ENCODE results near the gene TMEM259.
A peak's percentile ranks its signal among the peaks of the same experiment; 100 is the strongest.
"Not testable (repeated sequence)": the region's sequence is repeated elsewhere in the genome, so short reads cannot be mapped to it uniquely, and the experiment has no call there.

The TMEM259 gene

DNA sequence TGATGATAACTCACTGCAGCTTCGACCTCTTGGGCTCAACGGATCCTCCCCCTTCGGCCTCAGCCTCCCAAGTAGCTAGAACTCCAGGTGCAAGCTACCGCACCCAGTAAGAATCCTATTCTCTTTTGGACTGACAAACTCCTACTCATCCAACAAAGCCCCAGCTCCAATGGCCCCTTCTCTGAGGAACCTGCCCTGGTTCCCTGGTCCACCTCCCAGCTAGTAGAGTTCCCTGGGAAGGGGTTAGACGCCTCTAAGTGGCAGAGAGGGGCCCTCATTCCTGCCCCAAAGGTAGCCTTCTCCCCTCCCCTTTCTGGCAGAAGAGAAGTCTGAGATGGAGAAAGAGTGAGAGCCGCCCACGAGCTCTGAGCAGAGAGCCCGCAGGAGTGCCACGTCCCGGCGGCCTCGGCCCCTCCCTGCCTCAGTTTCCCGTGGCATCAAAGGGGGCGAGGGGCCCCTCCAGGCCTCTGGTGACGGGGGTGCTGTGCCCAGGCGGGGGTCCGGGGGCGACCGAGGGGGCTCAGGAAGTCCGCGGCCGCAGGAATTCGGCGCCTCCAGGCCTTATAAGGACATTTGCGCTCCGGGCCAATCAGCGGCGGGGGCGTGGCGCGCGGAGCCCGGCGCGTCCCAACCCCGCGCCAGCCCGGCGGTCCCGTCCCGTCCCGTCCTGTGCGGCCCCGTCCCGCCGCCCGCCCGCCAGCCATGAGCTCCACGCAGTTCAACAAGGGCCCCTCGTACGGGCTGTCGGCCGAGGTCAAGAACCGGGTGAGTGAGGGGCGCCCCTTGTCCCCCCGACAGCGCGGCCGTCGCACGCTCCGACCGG is 5.2 kb upstream of the TMEM259 start, which contains the start of gene CNN2:
Gene CNN2 (plus strand): TSS at position 649 of the 823 bp plus-strand sequence. CDS start 54 bp downstream, at position 703.
- H3K4me3 ChIP-seq (replicated peaks; ENCODE audit: low read depth, low read length): peak within 1 kb of the TSS; percentile 99
- DNase-seq (ENCODE audit: low read depth): peak; percentile 81
- TF ChIP-seq, protein P1, sequence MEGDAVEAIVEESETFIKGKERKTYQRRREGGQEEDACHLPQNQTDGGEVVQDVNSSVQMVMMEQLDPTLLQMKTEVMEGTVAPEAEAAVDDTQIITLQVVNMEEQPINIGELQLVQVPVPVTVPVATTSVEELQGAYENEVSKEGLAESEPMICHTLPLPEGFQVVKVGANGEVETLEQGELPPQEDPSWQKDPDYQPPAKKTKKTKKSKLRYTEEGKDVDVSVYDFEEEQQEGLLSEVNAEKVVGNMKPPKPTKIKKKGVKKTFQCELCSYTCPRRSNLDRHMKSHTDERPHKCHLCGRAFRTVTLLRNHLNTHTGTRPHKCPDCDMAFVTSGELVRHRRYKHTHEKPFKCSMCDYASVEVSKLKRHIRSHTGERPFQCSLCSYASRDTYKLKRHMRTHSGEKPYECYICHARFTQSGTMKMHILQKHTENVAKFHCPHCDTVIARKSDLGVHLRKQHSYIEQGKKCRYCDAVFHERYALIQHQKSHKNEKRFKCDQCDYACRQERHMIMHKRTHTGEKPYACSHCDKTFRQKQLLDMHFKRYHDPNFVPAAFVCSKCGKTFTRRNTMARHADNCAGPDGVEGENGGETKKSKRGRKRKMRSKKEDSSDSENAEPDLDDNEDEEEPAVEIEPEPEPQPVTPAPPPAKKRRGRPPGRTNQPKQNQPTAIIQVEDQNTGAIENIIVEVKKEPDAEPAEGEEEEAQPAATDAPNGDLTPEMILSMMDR (IDR thresholded peaks at IDR 0.05; ENCODE audit: low read length, missing control alignments): no peak

DNA sequence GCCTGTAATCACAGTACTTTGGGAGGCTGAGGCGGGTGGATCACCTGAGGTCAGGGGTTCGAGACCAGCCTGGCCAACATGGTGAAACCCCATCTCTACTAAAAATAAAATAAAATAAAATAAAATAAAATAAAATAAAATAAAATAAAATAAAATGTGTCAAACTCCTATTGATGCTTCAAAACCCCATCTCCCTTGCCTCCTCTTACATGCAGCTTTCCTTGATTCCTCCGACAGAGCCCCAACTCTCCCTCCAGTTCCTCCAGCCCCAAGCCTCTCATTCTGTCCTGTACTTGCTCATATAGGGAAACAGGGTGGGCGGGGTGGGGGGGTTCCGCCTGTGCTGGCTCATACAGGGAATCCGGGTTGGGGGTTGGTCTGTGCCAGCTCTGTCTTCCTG is 4.2 kb upstream of the TMEM259 start:
- not testable (repeated sequence) for DNase-seq (ENCODE audit: low read depth); H3K4me3 ChIP-seq (replicated peaks; ENCODE audit: low read depth, low read length)

DNA sequence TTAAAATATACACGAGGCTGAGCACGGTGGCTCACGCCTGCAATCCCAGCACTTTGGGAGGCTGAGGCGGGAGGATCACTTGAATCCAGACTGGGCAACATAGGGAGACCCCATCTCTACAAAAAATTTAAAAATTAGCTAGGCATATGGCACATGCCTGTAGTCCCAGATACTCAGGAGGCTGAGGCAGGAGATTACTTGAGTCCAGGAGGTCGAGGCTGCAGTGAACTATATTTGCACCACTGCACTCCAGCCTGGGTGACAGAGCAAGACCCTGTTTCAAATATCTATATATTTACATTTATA is 2.9 kb upstream of the TMEM259 start:
- not testable (repeated sequence) for DNase-seq (ENCODE audit: low read depth); H3K4me3 ChIP-seq (replicated peaks; ENCODE audit: low read depth, low read length)

DNA sequence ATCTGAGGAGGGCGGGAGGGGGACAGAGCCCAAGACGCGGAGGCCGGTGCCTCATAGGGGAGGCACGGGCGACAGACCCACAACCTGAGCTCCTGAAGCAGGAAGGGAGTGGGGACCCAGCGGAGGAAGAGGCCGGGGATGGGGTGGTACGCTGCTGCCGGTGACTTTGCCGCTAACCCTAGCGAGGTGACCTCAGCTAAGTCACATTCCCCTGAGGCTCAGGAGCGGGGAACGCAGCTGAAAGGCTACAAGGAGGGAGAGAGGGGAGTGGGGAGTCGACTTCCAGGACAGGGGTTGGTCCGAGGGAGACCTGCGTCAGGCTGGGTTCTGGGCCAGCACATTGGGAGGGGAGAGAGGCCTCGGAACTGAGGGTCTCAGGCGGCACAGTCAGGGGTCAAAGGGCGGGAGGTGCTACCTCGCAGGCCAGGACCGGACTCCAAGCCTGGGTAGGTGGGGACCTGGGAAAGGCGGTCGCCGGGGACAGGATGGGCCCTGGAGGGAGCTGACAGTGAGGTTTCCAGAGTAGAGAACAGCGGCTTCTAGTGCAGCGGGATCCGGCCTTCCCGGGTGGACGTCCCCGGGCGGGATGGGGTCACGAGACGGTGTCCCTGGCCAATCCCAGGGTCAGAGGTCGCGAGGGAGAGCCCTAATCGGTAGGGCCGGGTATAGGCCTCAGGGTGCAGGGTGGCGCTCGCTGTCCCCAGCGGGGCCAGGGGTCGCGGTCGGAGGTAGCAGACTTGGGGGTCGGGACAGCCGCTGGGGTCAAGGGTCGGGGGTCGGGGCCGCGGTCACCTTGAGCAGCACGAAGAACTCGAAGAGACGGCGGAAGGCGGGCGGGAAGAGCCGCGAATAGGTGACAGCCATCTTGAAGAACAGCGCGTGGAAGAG is 699 bp downstream of the TMEM259 start:
- peak overlapping the region; percentile 90 for H3K4me3 ChIP-seq (replicated peaks; ENCODE audit: low read depth, low read length)
- DNase-seq (ENCODE audit: low read depth): no peak
- TF ChIP-seq, protein P1 (IDR thresholded peaks at IDR 0.05; ENCODE audit: low read length, missing control alignments): no peak

DNA sequence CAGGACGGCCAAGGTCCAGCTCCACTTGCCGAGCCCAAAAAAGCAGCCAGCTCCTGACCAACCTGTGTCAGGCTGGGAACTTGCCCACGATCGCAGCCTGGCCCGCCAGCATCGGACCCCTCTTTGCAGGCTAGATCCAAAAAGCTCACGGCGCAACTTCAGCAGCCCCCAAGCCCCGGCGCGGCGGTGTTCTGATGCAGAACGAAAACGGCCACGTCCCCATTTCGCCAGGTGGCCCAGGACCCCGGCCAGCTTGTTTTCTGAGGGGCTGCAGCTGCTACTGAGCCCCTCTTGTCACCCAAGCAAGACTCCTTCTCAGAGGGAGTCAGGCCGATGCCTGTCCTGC is 1.3 kb downstream of the TMEM259 start:
- no peak for DNase-seq (ENCODE audit: low read depth)
- TF ChIP-seq, protein P1 (IDR thresholded peaks at IDR 0.05; ENCODE audit: low read length, missing control alignments): no peak
- H3K4me3 ChIP-seq (replicated peaks; ENCODE audit: low read depth, low read length): peak overlapping the region; percentile 90

DNA sequence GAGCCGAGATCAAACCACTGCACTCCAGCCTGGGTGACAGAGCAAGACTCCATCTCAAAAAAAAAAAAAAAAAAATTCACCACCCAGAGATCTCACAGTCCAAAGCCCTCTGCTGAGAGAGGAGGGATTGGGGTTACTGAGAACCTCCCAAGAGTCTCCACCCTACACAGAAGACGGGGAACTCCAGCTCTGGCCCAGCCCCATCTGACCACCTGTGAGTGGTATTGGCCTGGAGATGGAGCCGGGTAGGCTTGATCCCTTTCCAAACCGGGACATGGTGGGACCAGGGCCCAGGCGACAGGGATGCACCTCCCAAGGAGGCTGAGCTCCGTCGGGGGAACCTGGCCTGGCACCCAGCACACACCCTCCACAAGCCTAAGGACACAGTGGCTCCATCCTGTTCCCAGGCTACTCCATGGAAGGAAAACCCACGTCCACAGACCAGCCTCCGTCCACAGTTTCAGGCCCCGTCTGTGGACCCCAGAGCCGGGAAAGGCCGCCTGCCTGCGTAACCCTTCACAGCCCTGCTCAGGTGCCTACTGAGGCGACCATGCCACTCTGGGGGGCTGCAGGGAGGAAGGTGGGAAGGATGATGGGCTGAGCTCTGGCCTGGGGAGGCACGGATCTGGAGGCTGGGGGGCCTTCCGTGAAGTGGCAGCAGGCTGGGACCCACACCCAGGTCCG is 1.8 kb downstream of the TMEM259 start:
- TF ChIP-seq, protein P1 (IDR thresholded peaks at IDR 0.05; ENCODE audit: low read length, missing control alignments): no peak
- peak overlapping the region; percentile 90 for H3K4me3 ChIP-seq (replicated peaks; ENCODE audit: low read depth, low read length)

DNA sequence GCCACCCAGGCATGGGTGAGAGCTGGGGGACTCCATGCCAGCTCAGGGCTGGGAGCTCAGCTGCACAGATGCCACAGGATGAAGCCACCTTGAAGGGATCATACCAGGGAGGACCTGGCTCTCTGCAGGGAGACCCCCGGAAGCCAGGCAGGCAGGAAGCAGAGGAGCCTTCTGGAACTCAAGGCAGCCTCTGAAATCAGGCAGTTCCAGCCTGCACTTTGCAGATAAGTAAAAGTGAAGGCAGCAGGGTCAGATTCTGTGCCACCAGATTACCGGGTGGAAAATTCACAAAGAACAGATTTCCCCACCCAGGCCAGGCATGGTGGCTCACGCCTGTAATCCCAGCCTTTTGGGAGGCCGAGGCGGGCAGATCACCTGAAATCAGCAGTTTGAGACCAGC is 2.5 kb downstream of the TMEM259 start:
- TF ChIP-seq, protein P1 (IDR thresholded peaks at IDR 0.05; ENCODE audit: low read length, missing control alignments): no peak
- no peak for DNase-seq (ENCODE audit: low read depth)
- no peak overlapping the region for H3K4me3 ChIP-seq (replicated peaks; ENCODE audit: low read depth, low read length)

More for the DNA sequence above, 1.8 kb downstream of the TMEM259 start:
- DNase-seq (ENCODE audit: low read depth): no peak

Measured in fibroblast of pulmonary artery (primary cell).